ENCODE results near the gene CLSTN2.
A peak's percentile ranks its signal among the peaks of the same experiment; 100 is the strongest.

GRCh38 chr3:140603766-140604165 lies 668.8 kb downstream of the CLSTN2 start:
- TF ChIP-seq CTCF (IDR thresholded peaks at IDR 0.05) (no peak), POLR2AphosphoS5 (IDR thresholded peaks at IDR 0.05) (peak; percentile 73), POLR2A (IDR thresholded peaks at IDR 0.05) (no peak)

Measured in prostate gland (tissue), 2 donors.